Measurements from ENCODE around the gene PNPLA1.

Gene PNPLA1

GRCh38 chr6:36269834-36270705 lies at the start of gene PNPLA1:
Gene PNPLA1 (plus strand): TSS chr6:36270060. CDS start chr6:36270460, 400 bp downstream.
- FAIRE-seq: no peak
- TF ChIP-seq POLR2A (IDR thresholded peaks at IDR 0.05; ENCODE audit: low read depth, low read length): no peak
- no peak for DNase-seq (ENCODE audit: insufficient read length, low spot score)

GRCh38 chr6:36220226-36220625 lies 49.6 kb upstream of the PNPLA1 start:
- TF ChIP-seq POLR2A (IDR thresholded peaks at IDR 0.05; ENCODE audit: low read depth, low read length): no peak
- DNase-seq (ENCODE audit: insufficient read length, low spot score) (no peak), FAIRE-seq (no peak)

GRCh38 chr6:36221674-36222073 lies 48.2 kb upstream of the PNPLA1 start:
- no peak for DNase-seq (ENCODE audit: insufficient read length, low spot score)
- no peak for FAIRE-seq
- TF ChIP-seq POLR2A (IDR thresholded peaks at IDR 0.05; ENCODE audit: low read depth, low read length): no peak

GRCh38 chr6:36222924-36223323 lies 46.9 kb upstream of the PNPLA1 start:
- TF ChIP-seq POLR2A (IDR thresholded peaks at IDR 0.05; ENCODE audit: low read depth, low read length): no peak
- no peak for DNase-seq (ENCODE audit: insufficient read length, low spot score)
- FAIRE-seq: no peak

GRCh38 chr6:36223706-36224105 lies 46.2 kb upstream of the PNPLA1 start:
- no peak for TF ChIP-seq POLR2A (IDR thresholded peaks at IDR 0.05; ENCODE audit: low read depth, low read length)
- DNase-seq (ENCODE audit: insufficient read length, low spot score) (no peak), FAIRE-seq (no peak)

GRCh38 chr6:36224918-36225461 lies 44.9 kb upstream of the PNPLA1 start:
- FAIRE-seq: no peak
- TF ChIP-seq POLR2A (IDR thresholded peaks at IDR 0.05; ENCODE audit: low read depth, low read length): no peak
- no peak for DNase-seq (ENCODE audit: insufficient read length, low spot score)

GRCh38 chr6:36226438-36227047 lies 43.3 kb upstream of the PNPLA1 start:
- FAIRE-seq (no peak), DNase-seq (ENCODE audit: insufficient read length, low spot score) (no peak)
- TF ChIP-seq POLR2A (IDR thresholded peaks at IDR 0.05; ENCODE audit: low read depth, low read length): no peak

- DNase-seq (ENCODE audit: insufficient read length, low spot score): no peak
- no peak for TF ChIP-seq POLR2A (IDR thresholded peaks at IDR 0.05; ENCODE audit: low read depth, low read length)
- no peak for FAIRE-seq
Measured at GRCh38 chr6:36227379-36228228, 42.3 kb upstream of the PNPLA1 start.

- TF ChIP-seq POLR2A (IDR thresholded peaks at IDR 0.05; ENCODE audit: low read depth, low read length): no peak
- FAIRE-seq (no peak), DNase-seq (ENCODE audit: insufficient read length, low spot score) (no peak)
Measured at GRCh38 chr6:36229223-36229622, 40.6 kb upstream of the PNPLA1 start.

GRCh38 chr6:36230371-36230770 lies 39.5 kb upstream of the PNPLA1 start:
- DNase-seq (ENCODE audit: insufficient read length, low spot score) (no peak), FAIRE-seq (no peak)
- TF ChIP-seq POLR2A (IDR thresholded peaks at IDR 0.05; ENCODE audit: low read depth, low read length): no peak

GRCh38 chr6:36232172-36232571 lies 37.7 kb upstream of the PNPLA1 start:
- TF ChIP-seq POLR2A (IDR thresholded peaks at IDR 0.05; ENCODE audit: low read depth, low read length): no peak
- no peak for DNase-seq (ENCODE audit: insufficient read length, low spot score)
- FAIRE-seq: no peak

- no peak for TF ChIP-seq POLR2A (IDR thresholded peaks at IDR 0.05; ENCODE audit: low read depth, low read length)
- no peak for DNase-seq (ENCODE audit: insufficient read length, low spot score)
- no peak for FAIRE-seq
Measured at GRCh38 chr6:36235309-36235708, 34.6 kb upstream of the PNPLA1 start.

GRCh38 chr6:36235862-36236261 lies 34.0 kb upstream of the PNPLA1 start:
- DNase-seq (ENCODE audit: insufficient read length, low spot score) (no peak), FAIRE-seq (no peak)
- no peak for TF ChIP-seq POLR2A (IDR thresholded peaks at IDR 0.05; ENCODE audit: low read depth, low read length)

- no peak for TF ChIP-seq POLR2A (IDR thresholded peaks at IDR 0.05; ENCODE audit: low read depth, low read length)
- no peak for DNase-seq (ENCODE audit: insufficient read length, low spot score)
- no peak for FAIRE-seq
Measured at GRCh38 chr6:36239774-36240173, 30.1 kb upstream of the PNPLA1 start.
